Gastrocnemius medialis (tissue), 4 donors: ENCODE results near the gene RICTOR.

Experiments
- CTCF ChIP-seq, 5 experiments: fragments of 450-650 bp in 3 of 5; fragments of 200-600 bp in 2 of 5; sonication (generic) in 2 of 5; IDR thresholded peaks in 4 of 5; conservative IDR thresholded peaks in 1 of 5; 1 replicate in 4 of 5; 2 replicates in 1 of 5; pipeline ENCODE4 v1.5.1; 2016 to 2019; ENCODE audit warnings: antibody characterized with exemption in 5 of 5, mild to moderate bottlenecking in 3 of 5, moderate library complexity in 3 of 5
- POLR2A ChIP-seq, 2 donors: fragments of 450-650 bp; IDR thresholded peaks; one replicate each; pipeline ENCODE4 v1.6.1; 2017; ENCODE audit warnings: antibody characterized with exemption in 2 of 2, mild to moderate bottlenecking in 2 of 2, moderate library complexity in 2 of 2

GRCh38 chr5:39115644-39116343, 41.6 kb upstream of the RICTOR start:
- TF ChIP-seq CTCF (IDR thresholded peaks at IDR 0.05 in 4 of 5, conservative IDR thresholded peaks at IDR 0.05 in 1 of 5) (no peak), POLR2A (IDR thresholded peaks at IDR 0.05) (no peak)
